Muscle layer of colon (tissue), 2 donors: ENCODE results near the gene PDXK.

ENCODE experiments used
- H3K27ac ChIP-seq: one replicate; pipeline ENCODE4 v1.7.0; 2013; ENCODE audit warnings: low read depth, mild to moderate bottlenecking, low read length, moderate library complexity
- H3K27me3 ChIP-seq, 2 donors: one replicate each; pipeline ENCODE4 v1.7.0; 2013; ENCODE audit warnings: low read length in 2 of 2, mild to moderate bottlenecking in 2 of 2; ENCODE audit not compliant: insufficient read depth in 2 of 2, control insufficient read depth in 1 of 2
- H3K36me3 ChIP-seq: one replicate; pipeline ENCODE4 v1.7.0; 2013; ENCODE audit warnings: mild to moderate bottlenecking, low read length; ENCODE audit not compliant: insufficient read depth
- H3K4me1 ChIP-seq: one replicate; pipeline ENCODE4 v1.7.0; 2013; ENCODE audit warnings: mild to moderate bottlenecking, low read length; ENCODE audit not compliant: insufficient read depth
- H3K4me3 ChIP-seq, 2 donors: one replicate each; pipeline ENCODE4 v1.7.0; 2013; ENCODE audit warnings: low read length in 2 of 2, low read depth in 1 of 2, mild to moderate bottlenecking in 1 of 2, moderate library complexity in 1 of 2
- H3K9ac ChIP-seq: one replicate; pipeline ENCODE4 v1.7.0; 2013; ENCODE audit warnings: low read length
- H3K9me3 ChIP-seq: one replicate; pipeline ENCODE4 v1.7.0; 2013; ENCODE audit warnings: mild to moderate bottlenecking, low read length
- donor health status: abdominal sarcoma.
- donor health status: Adenocarcinoma of cecum.

PDXK gene

DNA sequence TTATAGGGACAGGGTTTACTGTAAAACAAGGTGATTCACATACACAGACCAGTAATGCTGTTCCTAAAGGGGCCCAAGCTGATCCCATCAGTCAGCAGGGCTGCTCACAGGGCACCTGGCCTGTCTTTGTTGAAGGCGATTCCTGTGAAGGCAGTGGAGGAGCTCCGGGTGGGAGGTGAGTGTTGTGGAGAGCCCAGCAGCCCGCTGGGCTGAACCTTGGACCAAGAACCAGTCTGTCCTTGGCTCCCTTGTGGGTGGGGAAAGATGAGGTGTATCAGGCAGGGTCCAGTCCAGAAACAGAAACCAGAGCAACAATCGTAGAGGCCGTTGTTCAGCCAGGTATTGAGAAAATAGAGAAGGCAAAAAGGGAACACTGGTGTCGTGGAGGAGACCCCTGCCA is 12.5 kb downstream of the PDXK start:
- Histone ChIP-seq H3K4me1 (peaks cover 40% of the 10 kb centered on the region), H3K9ac (no peak overlapping the region), H3K27me3 (no peaks in the 10 kb centered on the region), H3K4me3 (no peak overlapping the region), H3K27ac (no peak overlapping the region), H3K36me3 (no peaks in the 10 kb centered on the region), H3K9me3 (no peaks in the 10 kb centered on the region)

DNA sequence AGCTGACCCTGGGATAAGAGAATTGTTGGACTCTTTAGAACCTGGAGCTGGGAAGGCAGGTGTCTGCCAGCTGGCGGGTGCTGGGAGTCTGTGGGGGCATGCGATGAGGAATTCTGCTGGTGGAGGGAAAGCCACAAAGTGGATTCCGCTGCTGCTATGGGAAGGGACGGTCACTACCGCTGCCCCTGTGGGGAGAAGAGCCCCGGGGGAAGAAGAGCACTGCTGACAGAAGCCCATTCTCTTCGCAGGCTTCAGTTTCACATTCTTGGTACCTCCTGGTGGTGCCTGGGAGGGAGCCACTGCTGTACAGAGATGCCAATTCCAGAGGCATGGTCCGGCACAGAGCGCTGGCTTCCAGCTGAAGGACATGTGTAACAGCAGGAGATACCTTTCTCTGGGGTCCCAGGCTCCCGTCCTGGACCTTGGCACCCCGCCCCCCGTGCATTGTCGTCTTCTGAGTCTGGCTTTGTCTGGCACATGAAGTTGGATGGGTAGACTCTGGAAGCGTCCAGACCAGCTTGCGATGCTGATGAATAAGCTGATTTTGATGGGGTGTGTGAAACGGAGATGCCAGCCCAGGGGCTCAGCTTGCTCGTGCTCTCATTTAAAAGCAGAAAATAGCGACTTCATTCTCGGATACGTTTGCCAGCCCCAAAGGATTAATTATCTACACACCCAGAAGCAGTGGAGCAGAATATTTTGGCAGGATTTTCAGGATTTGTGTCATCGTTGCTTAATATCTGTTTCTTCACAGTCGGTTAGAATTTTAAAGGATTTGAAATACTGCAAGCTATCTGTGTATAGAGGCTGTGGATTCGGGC is 13.2 kb downstream of the PDXK start:
- Histone ChIP-seq H3K27ac (no peak overlapping the region), H3K9me3 (no peaks in the 10 kb centered on the region), H3K9ac (no peak overlapping the region), H3K4me1 (peaks cover 34% of the 10 kb centered on the region), H3K27me3 (no peaks in the 10 kb centered on the region), H3K36me3 (no peaks in the 10 kb centered on the region), H3K4me3 (no peak overlapping the region)

DNA sequence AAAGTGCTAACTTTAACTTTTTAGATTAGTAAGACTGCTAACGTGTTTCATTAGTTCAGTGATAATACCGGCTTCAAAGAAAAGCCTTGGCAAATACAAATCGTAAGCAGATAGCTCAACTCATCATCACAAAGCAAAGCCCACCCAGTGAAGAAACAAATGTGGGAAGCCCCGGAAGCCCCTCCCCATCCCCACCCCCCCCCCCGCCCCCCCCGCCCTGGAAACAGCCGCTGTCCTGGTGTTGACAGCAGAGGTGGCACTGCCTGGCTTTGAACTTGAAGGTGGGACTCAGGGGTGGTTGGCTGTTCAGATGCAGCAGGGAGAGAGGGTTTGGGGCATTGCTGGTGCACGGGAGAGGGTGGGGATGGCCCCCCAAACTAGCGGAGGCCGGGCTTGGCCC is 14.1 kb downstream of the PDXK start:
- Histone ChIP-seq H3K27ac (no peak overlapping the region), H3K4me3 (no peak overlapping the region), H3K9ac (no peak overlapping the region), H3K9me3 (no peaks in the 10 kb centered on the region), H3K36me3 (no peaks in the 10 kb centered on the region), H3K4me1 (peaks cover 24% of the 10 kb centered on the region), H3K27me3 (no peaks in the 10 kb centered on the region)

DNA sequence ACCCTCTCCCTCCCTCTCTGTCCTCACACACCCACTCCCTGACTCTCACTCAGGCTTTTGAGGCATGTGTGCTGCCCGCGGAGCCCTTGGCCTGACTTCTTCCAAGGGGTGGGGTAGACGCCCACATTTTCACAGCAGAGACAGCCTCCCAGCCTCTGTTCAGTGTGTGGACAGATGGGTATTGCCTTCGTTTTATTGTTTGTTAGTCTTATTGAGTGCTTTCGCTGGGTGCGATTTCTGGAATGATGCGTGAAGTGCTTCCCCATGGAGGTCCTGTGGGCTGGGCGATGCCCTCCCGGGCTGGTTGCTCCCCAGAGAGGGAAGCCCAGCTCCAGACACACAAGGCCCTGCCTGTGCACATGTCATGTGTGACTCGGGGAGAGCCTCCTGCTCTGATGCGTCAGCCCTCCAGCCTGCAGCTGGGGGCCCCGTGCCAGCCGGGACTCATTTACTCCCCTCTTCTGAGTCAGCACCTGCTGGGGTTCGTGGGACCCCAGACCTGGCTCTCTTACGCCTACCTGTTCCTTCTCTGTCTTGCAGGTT is 14.7 kb downstream of the PDXK start:
- Histone ChIP-seq H3K36me3 (no peaks in the 10 kb centered on the region), H3K4me1 (peaks cover 22% of the 10 kb centered on the region), H3K4me3 (no peak overlapping the region), H3K9me3 (no peaks in the 10 kb centered on the region), H3K27me3 (no peaks in the 10 kb centered on the region), H3K9ac (no peak overlapping the region), H3K27ac (no peak overlapping the region)

DNA sequence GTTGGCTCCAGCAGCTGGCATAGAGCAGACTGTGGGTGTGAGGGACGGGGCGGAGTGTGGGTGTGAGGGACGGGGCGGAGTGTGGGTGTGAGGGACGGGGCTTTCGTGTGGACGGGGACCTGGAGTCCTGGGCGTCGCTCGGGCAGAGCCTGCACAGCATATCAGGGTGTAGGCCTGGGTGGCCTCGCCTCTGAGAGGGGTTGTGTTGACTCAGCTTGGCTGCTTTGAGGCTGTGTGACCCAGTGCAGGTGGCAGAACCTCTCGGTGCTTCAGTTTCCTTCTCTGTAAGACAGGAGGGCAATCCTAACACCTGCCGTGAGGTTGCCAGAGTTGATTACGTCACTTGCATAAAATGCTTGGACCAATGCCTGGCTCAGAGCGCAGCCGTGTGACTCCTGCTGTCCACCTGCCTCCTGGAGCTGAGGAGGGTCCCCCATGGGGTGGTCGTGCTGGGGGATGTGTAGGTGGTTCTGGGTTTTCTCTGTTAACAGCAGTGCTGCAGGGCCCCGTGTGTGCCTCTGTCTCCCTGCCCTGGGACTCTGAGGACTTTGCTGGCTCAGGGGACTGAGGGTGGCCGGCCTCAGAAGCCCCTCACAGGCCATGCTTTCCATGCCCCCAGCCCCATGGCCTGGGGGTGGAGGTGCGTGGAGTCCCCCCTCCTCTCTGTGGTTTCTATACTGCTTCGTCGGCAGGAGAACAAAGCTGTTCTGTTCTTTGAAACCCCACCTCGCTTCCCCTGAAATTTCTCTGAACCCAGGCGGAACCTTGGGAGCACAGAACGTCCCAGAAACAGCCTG is 15.4 kb downstream of the PDXK start:
- H3K9ac ChIP-seq, result no peak overlapping the region
- H3K4me1 ChIP-seq, result peaks cover 18% of the 10 kb centered on the region
- H3K4me3 ChIP-seq, result no peak overlapping the region
- no peaks in the 10 kb centered on the region for H3K27me3 ChIP-seq
- H3K9me3 ChIP-seq, result no peaks in the 10 kb centered on the region
- H3K27ac ChIP-seq, result no peak overlapping the region
- H3K36me3 ChIP-seq, result no peaks in the 10 kb centered on the region

GRCh38 chr21:43734928-43735229 is 15.9 kb downstream of the PDXK start:
- no peaks in the 10 kb centered on the region for H3K27me3 ChIP-seq
- H3K9me3 ChIP-seq, result no peaks in the 10 kb centered on the region
- H3K4me1 ChIP-seq, result peaks cover 13% of the 10 kb centered on the region
- no peak overlapping the region for H3K9ac ChIP-seq
- H3K4me3 ChIP-seq, result no peak overlapping the region
- H3K27ac ChIP-seq, result no peak overlapping the region
- H3K36me3 ChIP-seq, result no peaks in the 10 kb centered on the region

DNA sequence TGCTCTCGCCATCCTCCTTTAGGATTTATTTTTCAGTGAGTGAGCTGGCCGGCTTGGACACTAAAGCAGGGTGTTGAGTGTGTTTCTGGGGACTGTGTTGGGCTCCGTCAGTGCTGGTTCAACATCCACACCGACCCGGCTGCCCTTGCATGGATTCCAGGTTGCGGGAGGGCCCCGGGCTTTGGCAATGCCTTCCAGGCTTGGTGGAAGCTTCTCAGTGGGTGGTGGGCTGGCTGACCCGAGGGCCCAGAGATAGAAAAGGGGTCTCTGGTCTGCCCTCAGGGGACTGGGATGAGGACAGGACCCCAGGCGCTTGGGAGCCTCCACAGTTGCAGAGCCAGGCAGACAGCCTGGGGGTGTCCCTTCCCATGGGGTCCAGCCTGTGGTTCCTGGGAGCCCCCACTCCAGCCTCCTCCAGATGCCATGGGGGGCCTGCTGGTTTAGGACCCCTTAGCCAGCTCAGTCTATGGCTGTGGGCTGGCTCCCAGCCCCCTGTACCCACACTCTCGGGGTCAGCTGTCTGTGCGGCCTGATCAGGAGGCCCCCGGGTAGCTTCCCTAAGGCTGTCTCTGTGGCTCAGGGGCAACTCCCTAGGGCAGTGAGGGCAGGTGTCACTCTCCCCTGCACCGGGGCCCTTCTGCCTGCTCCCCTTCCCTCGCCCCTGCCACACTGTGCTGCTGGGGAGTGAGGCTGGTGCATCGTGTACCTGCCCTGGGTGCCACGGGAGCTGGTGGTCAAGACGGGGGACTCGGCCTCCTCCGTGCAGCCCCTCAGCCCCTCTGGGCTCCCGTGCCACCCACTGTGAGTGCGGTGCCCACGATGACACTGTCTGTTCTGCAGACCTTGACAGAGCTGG is 16.5 kb downstream of the PDXK start:
- H3K9me3 ChIP-seq, result no peaks in the 10 kb centered on the region
- H3K4me1 ChIP-seq, result peaks cover 12% of the 10 kb centered on the region
- no peak overlapping the region for H3K27ac ChIP-seq
- H3K27me3 ChIP-seq, result no peaks in the 10 kb centered on the region
- no peak overlapping the region for H3K4me3 ChIP-seq
- no peaks in the 10 kb centered on the region for H3K36me3 ChIP-seq
- H3K9ac ChIP-seq, result no peak overlapping the region

GRCh38 chr21:43736224-43736883 is 17.4 kb downstream of the PDXK start:
- Histone ChIP-seq H3K4me1 (peaks cover 12% of the 10 kb centered on the region), H3K36me3 (no peaks in the 10 kb centered on the region), H3K4me3 (no peak overlapping the region), H3K27me3 (no peaks in the 10 kb centered on the region), H3K27ac (no peak overlapping the region), H3K9me3 (no peaks in the 10 kb centered on the region), H3K9ac (no peak overlapping the region)

- Histone ChIP-seq H3K27ac (no peak overlapping the region), H3K4me3 (no peak overlapping the region), H3K36me3 (no peaks in the 10 kb centered on the region), H3K27me3 (no peaks in the 10 kb centered on the region), H3K9ac (no peak overlapping the region), H3K9me3 (no peaks in the 10 kb centered on the region), H3K4me1 (peaks cover 12% of the 10 kb centered on the region)
Observed at GRCh38 chr21:43737158-43737950, 18.4 kb downstream of the PDXK start.

DNA sequence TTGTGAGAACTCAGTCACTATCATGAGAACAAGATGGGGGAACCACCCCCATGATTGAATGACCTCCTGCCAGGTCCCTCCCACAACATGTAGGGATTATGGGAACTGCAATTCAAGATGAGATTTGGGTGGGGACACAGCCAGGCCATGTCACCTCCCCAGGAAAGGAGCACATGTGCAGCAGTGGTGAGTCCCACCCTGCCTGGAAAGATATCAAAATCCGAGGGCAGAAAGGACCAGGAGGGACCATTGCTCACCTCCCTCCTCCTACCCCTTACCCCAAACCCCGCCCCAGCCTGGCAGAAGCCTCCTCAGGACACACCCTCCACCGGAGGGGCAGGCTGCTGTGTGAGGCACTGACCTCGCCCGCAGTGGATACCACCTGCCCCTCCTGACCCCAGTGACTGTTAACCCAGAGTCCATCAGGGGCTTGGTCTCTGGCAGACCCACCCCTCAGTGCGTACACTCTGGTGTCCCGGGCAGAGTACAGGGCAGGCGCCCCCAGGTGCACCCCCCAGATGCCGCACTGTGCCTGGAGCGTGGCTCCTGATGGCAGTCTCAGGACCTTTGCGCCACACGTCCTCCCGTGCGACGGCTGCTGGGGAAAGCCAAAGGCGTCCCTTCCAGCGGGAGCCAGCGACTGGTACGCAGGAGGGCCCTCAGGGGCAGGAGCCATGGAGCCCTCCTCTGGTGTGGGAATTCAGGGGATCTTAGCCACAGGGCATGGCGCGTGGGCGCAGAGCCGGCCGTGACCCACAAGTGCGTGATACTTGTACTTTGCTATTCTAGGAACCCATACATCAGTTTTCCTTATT is 20.9 kb downstream of the PDXK start:
- no peak overlapping the region for H3K9ac ChIP-seq
- no peaks in the 10 kb centered on the region for H3K27me3 ChIP-seq
- H3K4me1 ChIP-seq, result no peaks in the 10 kb centered on the region
- no peak overlapping the region for H3K27ac ChIP-seq
- no peaks in the 10 kb centered on the region for H3K9me3 ChIP-seq
- no peak overlapping the region for H3K4me3 ChIP-seq
- H3K36me3 ChIP-seq, result peaks cover 14% of the 10 kb centered on the region
